Stimulated activated CD4-positive, alpha-beta T cell treated with anti-CD3 and anti-CD28 coated beads, Interleukin-12 subunit alpha, Interleukin-12 subunit beta, amount 100 ng/mL, for 24 hours (primary cell): ENCODE results near the gene ACVR1.
"Not testable (repeated sequence)": the region's sequence is repeated elsewhere in the genome, so short reads cannot be mapped to it uniquely, and the experiment has no call there.

Source experiments
- DNase-seq, 2 experiments: peaks; one replicate each; pipeline ENCODE4 v3.0.0-alpha.2; 2020; ENCODE audit warnings: low read depth in 2 of 2

ACVR1 gene

DNA sequence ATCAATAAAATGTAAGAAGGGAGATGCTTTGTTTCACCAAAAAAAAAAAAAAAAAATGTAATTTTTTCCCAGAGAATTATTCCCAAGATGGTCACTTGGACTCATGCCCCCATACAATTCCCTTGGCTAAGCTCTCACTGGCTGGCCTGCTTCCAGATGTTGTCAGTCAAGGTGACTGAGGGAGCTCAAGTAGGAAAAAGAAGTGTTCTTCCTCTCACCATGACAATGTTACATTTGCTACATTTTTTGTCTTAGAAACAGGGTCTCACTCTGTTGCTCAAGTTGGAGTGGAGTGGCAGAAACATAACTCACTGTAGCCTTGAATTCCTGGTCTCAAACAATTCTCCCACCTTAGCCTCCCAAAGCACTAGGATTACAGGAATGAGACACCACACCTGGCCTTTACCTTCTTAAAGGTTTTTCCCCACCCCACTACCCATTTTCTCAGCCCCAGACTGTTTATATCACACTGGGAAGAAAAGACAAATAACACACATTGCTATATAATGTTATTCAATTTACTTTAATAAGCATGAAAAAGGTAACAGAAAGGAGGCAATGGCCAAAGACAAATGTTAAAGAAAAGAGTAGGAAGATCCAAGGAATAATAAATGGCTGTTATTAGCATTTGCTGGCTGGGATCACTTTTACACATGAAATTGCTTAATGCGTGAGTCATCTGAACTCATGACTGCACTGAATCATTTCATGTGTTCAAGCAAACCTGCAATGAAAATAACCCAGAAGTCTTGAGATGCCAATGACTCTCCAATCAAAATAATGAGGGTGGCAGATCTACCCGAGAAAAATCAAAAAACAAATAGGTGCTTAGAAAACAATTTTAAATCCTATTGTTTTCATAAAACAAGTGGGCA is 45.2 kb downstream of the ACVR1 start:
- DNase-seq = no peak

DNA sequence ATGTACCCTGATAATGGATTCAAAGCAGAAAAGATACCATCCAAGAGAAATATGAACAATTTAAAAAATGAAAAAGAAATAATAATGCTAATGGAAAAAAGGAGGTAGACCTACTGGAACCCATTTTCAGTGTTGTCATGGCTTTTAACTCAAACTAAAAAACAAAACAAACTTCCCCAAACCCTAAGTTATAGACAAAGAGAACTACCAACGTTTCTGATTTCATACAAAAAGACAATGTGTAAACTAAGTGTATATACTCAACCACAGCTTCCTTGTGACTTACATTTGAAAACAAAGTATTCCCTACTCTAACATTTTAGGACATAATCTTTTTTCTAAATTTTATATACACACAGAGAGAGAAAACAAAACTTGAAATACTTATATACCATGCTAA is 45.9 kb downstream of the ACVR1 start:
- no peak for DNase-seq

DNA sequence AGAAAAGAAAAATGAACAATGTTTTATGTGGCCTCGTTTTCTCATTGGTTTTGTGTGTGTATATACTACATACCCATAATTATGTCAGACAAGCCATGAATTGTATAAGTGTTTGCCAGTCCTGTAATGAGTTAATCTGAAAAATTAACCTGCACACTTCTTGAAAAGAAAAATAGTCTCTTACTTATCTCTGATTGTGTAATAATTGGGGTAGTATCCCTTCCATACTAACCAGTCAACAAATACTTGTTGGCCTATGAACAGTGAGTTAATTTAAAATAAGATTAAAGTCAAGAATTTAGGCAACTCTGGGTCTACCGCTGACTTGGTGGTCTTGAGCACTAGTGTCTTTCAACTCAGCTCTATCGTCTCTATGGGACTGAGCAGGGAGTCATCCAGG is 48.8 kb downstream of the ACVR1 start:
- DNase-seq = no peak

DNA sequence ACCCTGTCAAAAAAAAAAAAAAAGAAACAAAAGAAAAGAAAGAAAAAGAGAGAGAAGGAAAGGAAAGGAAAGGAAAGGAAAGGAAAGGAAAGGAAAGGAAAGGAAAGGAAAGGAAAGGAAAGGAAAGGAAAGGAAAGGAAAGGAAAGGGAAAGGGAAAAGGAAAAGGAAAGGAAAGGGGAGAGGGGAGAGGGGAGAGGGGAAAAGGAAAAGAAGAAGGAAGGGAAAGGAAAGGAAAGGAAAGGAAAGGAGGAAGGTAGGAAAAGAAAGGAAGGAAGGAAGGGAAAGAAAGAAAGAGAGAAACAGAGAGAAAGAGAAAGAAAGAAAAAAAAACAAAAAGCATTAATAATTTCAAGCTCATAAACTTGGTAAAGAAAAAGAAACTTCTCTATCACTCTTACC is 49.5 kb downstream of the ACVR1 start:
- not testable (repeated sequence) for DNase-seq

DNA sequence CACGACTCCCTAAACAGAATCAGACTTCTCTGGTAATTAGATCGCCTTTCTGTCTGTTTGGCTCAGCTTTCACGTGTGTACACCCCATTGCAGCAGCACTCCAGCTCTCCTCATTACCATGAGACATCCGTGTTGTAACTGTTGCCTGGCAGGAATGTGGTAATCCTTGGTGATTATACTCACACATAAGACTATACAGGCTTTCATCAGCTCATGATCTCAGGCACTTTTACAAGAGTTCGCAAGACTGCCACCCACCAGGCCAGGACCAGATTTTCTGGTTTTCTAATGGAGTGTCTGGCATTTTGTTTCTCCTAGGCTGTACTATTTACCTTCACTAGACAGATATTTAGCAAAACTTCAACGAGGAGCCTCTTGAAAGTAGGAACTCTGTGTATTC is 50.2 kb downstream of the ACVR1 start:
- DNase-seq = no peak

DNA sequence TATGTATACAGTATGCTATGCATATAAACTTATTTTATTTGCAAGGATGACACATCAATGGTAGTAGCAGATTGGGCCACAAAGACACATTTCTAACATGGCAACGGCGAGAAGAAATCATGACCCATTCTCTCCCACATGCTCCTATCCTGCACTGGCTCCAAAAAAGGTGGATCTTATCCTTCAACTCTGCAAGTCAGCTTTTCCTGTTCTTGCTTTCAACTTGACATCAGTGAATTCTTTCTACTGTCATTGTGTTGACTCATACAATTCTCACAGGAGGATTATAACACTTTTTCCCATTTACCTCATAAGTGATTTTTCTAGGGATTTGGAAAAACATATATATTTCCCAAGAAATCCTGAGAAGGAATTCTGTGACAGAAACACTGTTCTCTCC is 53.1 kb downstream of the ACVR1 start:
- no peak for DNase-seq

DNA sequence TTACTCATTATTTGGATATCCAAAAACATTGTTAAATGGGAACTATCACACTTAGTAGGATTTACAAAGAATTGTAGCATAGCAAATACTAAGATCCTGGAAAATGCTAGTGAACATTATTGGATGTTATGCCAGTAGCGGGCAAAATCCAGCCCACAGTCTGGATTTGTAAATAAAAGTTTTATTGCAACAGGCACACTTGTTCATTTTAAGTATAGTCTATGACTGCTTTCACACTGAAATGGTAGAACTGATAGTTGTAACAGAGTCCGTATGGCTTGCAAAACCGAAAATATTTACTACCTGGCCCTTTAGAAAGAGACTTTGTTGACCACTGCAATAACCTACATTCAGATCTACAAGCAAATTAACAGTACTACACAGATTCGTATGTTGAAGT is 53.6 kb downstream of the ACVR1 start:
- no peak for DNase-seq

DNA sequence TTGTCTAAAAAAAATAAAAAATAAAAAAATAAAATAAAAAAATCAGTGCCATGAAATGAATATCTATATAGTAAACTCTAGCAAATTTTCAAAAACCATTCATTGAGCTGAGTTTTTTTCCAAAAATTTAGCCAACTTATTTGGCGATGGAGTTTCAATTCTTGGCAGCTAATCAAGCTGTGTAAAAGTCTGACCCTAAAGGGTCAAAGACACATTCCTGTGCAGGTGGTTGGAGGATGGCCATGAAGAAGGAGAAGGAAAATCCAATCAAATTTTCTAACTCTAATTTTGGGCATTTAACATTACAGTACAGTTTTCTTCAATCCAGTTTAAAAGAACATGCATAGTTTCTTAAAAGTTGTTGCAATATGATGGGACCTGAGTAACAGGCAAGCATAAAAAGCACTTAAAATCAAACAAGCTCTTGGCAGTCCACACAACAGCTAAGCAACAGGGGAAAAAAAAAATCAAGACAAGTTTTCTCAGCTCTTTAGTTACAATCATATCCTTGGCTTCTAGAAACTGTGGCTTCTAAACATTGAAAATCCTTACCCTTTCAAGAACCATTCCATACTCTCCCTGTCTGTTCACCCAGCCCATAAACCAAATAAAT is 54.5 kb downstream of the ACVR1 start:
- no peak for DNase-seq

DNA sequence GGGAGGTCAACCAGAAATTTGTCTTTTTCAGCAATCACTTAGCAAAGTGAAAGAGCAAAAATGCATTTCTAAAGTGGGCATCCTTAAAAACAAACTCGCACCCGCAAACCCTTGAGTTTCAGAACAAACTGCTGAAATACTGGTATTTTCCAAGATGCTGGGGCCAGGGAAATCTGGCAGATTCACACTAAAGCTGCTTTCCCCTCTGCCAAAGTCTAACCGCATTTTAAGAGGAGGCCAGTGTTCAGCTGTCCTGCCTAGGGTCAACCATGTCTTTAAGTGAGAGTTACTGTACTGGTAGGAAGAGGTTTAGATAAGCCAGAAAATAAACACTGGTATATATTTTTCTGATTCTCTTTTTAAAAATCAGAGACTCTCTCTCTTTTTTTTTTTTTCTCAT is 55.9 kb downstream of the ACVR1 start:
- DNase-seq = no peak

DNA sequence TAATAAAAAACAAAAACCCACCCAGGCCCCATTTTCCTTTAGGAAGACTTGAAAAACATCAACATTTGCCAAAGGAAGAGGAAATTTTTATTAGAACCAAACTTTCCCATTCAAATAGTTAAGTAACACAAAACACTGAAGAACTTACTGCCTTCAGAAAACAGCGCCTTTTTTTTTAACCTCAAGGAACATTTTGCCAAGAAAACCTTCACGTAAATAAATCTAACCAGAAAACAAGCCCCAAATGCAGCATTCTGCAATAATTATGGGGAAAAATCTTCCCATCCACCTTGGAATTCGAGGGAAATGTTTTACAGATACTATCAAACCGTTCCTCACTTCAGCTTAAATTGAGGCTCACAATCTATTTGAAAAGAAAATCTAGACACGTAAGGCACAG is 56.4 kb downstream of the ACVR1 start:
- DNase-seq = no peak

DNA sequence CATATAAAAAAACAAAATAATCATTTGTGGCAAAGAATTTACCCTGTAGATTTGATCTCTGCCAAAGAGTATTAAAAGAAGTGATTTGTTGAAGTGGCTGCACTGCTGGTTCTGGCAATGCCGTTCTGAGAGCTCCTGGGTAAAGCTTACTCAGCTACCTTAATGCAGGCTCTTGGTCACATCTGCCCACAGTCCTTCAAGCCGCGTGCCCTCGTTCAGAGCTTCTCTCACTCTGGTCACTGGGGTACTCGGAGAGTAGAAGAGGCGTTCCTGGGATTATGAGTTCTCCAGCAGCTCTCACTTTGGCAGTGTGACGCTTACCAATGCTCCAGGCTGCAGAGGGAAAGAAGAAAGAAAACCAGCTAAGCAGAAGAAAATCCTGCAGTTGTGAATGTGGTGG is 57.9 kb downstream of the ACVR1 start:
- DNase-seq = no peak

DNA sequence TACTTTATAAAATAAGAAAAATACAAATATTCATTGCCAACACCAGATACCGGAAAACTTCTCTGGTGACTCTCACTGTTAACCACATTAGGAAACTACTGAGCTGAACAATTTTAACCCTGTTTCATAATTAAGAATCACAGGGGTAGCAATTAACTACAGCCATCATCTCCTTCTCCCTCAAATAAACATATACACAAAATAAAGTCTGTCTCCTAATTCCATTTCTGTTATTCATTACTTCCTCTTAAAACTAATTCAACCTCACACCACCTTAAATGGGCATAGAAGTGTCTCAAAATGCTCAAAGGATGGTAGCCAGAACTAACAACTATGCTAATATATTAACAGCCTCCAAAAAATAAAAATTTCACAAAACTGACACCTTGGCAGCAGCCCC is 60.7 kb downstream of the ACVR1 start:
- DNase-seq = no peak

DNA sequence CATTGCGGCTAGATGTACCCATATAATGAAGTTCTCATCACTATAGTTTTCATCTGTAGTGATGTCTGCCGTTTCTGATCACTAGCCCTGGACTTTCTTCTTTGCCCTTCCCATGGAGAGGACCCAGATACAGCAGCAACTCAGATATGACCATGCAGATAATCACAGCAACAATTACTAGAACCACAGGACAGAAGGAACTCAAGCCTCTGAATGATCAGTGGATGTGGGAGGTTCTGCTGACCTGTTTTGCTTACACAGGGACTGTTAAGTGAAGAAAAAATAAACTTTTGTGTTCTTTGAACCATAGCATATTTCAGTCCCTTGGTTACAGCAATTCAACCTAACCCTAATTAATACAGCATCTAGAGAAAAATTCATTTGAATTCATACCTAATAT is 62.7 kb downstream of the ACVR1 start:
- no peak for DNase-seq

DNA sequence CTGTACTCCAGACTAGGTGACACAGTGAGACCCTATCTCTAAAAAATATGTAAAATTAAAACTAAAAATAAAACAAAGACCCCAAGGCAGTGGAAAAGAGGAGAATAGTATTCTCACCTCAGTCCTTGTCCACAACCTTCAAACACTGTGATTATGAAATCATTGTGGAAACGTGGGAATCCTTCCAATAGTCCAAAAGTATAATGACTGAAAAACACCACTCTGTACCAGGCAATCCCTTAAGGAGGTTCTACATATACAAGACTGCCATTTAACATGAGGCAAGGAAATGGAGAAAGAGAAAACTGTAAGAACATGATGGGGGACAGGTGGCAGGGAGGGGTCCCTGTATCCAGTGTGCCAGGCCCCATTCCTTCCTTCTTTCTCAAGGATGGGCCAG is 66.1 kb downstream of the ACVR1 start:
- DNase-seq = no peak

DNA sequence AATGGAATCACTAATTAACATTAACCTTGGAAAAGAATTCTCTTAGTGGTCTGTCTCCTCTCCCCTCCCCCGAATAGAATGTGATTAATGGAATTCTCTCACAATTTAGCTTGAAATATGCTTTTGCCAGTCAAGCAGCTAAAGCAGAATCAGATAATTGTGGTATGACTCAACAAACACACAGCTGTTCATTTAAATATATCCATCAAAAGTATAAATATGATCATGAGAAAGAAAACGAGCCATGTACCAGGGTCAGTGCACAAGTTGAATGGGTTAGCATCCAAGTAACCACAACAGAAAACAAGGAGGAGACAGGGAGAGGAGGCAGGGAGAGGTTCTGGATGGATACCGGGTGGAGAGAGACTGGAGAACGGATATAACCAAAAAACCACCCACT is 66.9 kb downstream of the ACVR1 start:
- DNase-seq = no peak

DNA sequence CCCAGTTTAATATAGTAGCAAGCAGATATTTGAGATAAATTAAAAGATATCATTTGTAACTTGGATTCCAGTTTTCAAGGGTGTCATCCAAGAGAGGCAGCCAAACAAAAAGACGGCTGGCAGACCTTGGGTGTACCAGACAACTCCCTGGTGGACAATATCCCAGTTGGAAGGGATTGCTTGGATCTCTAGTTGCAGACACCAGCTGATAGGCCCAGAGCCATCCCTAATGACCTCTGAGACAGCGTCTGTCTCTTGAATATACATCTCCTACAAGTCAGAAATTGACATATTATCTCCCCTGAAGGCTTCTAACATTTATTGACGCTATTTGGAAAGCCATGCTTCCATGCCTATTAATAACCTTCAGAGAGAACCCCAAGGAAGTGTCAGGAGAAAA is 67.7 kb downstream of the ACVR1 start:
- no peak for DNase-seq

DNA sequence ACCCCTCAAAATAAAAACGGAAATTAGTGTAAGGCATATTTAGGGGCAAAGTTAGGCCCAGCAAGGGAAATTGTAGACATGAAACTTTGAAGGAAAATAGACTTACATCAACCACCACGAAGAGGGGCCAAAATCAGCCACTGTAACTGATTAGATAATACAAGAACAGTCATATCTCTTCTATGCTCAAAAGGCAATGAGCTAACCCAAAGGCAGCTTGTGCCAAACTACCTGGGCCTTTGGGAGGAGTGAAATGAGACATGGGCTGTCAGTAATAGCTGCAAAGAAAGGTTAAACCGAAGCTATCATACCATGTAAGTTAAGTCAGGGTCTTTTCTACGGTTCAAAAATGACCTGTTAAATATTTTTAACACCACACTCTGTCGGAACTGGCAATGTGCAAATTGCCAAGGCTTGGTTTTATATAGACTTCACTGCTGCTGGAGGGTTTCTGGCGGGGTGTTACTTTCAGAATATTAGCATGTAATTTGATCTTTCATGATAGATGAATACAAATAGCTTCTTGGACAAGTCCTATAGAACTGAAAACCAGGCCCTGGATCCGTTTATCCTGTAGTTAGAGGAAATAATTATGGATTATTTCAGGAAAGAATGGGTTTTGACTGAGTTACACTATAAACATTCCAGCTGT is 69.6 kb downstream of the ACVR1 start:
- DNase-seq = no peak

DNA sequence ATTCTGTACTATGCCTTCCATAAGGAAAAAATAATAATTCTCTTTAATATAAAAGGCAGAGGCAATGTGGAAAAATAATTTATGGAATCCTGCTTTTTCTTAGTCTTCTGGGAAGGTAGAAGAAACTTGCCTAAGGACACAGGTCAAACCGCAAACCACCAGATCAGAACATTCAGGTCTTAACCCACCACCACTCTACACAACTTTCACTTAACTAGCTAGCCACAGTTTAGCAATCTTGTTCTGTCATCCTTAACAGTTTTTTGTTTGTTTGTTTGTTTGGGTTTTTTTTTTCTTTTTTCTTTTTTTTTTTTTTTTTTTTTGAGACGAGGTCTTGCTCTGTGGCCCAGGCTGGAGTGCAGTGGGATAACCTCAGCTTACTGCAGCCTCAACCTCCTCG is 70.6 kb downstream of the ACVR1 start:
- DNase-seq = no peak

DNA sequence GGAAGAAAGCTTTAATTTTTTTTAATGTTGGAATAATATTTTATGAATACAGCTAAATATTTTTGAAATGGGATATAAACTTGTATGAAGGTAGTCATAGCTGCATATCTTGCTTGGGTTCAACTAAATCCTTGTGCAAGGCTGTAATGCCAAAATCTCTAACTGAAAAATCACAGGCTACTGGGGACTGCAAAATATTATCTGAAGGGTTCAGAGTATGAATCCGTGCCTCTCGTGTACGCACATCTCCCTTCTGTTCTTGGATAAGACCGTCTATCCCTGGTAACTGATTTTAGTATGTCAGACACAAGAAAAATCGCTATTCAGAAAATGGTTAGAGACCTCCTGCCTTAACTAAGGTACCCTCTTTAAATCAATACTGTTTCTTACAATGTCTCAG is 71.8 kb downstream of the ACVR1 start:
- no peak for DNase-seq

DNA sequence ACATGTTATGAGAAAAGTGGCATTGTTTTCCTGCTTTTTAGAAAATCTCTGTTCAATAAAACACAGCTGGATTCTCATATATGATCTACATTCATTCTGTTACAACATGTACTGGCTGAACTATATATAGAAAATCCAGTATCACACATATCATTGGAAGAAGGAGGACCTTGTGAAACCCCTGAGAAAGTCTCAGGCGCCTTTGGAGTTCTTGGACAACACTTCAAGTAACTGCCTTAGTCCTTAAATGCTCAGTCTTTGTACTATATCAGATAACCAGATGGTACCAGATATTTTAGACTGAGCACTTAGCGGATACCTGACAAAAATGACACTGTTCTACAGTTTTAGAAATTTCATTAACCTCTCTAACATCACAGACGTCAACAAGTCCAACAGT is 72.2 kb downstream of the ACVR1 start:
- no peak for DNase-seq

DNA sequence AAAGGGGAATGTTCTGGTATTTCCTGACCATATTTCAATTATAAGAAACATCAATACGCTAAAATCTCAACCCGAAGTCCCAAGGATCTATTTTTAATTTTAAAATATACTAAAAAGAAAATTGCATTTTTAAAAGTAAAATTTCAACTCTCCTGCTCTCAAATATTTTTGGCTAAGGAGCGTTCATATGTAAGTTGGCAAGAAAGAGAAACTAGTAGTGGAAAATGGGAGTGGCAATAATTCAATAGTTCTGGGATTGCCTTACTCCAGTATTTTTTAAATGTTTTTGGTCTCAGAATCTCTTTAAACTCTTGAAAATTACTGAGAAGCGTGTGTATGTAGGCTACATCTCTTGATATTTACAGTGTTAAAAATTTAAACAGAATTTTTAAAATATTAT is 72.7 kb downstream of the ACVR1 start:
- no peak for DNase-seq

DNA sequence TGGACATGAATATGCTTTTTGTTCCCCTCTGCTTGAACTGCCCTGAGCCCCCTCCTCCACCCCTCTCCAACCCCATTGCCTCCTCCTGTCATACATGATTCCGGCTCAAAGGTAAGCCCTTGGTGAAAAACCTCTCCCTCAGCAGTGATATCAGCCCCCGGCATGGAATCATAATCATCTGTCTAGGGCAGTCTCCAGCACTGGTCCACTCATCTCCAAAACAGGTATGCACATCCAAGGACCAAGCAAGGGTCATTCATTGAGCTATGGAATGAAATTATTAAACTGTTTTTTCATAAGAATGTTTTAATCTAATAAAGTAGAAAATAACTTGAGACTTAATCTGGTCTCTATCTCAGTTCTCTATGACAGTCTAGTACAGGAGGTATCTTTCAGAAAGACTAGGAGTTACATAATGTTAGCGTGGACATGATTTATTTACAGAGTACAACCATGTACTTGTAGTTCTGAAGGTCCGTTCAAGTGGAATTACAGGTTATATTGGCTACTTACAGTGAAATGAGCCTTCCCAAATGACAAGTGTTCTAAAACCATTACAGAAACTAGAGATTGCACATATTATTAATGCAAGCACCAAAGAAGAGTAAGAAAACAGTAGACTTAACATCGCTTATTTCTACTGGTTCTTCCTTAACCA is 75.2 kb downstream of the ACVR1 start:
- DNase-seq = no peak
